ENCODE results near the gene MAPK8. TPM values are rescaled to one million over a fixed set of nuclear protein-coding genes. Genes with fewer than 3 reads are reported as not detected.

Gene MAPK8
- total and polyA plus RNA-seq, 9 of the 15 experiments (the other 6 are each of a cell fraction or from before 2014, with no cell fraction given), result 6.4 to 159 (median 71.0) TPM

GRCh38 chr10:48447356-48448215, 141.1 kb downstream of the MAPK8 start (continued):
- TF ChIP-seq, protein P1, sequence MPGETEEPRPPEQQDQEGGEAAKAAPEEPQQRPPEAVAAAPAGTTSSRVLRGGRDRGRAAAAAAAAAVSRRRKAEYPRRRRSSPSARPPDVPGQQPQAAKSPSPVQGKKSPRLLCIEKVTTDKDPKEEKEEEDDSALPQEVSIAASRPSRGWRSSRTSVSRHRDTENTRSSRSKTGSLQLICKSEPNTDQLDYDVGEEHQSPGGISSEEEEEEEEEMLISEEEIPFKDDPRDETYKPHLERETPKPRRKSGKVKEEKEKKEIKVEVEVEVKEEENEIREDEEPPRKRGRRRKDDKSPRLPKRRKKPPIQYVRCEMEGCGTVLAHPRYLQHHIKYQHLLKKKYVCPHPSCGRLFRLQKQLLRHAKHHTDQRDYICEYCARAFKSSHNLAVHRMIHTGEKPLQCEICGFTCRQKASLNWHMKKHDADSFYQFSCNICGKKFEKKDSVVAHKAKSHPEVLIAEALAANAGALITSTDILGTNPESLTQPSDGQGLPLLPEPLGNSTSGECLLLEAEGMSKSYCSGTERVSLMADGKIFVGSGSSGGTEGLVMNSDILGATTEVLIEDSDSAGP (CRISPR knock-in tag; IDR thresholded peaks at IDR 0.05), result no peak
- no peak for TF ChIP-seq ZNF282 (CRISPR knock-in tag; IDR thresholded peaks at IDR 0.05)

DNA sequence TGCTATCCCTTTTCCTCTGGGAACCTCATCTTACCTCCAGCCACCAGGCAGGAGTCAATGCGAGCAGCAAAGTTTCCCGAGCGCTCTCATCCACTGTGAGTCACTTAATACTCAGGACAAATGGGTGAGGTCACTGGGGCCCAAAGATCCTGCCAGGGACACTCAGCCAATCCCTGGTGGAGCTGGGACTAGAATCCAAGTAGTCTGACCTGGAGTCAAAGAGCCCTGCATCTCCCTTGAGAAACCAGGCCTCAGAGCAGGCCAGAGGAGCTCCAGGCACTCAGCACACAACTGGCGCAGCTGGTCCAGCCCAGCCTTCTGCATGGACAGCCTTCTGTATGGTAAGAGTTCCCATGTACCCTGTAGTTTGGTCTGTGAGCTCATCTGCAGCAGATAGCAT, 142.3 kb downstream of the MAPK8 start:
- Histone ChIP-seq H3K36me3 (ENCODE audit: control insufficient read depth, insufficient read depth, low read length) (peaks cover 93% of the 10 kb centered on the region; the same call in 2 of the 3 replicates), H3K4me1 (replicated peaks in 1 of 2; ENCODE audit: control insufficient read depth in 2 of 2, insufficient read depth in 2 of 2, low read length in 2 of 2) (peaks cover 0 to 32% of the 10 kb centered on the region in 2 experiments; a peak in 4 of 5 replicates), H3K4me3 (no peak overlapping the region), H3K27ac (ENCODE audit: extremely low read depth, low read depth, low read length) (no peak overlapping the region), H2AFZ (ENCODE audit: low read depth, low read length) (no peak overlapping the region), H3K9me3 (replicated peaks; ENCODE audit: control insufficient read depth, insufficient read depth, low read depth, low read length) (no peaks in the 10 kb centered on the region), H3K79me2 (ENCODE audit: control insufficient read depth, insufficient read depth, low read length) (no peaks in the 10 kb centered on the region), H3K9ac (ENCODE audit: insufficient read depth in 1 of 2, low read depth in 2 of 2, low read length in 2 of 2) (peak overlapping the region in 1 of 2 experiments; percentile 24; a peak in 1 of 4 replicates), H3K4me2 (ENCODE audit: insufficient read depth, low read length) (no peak overlapping the region), H3K27me3 (ENCODE audit: control insufficient read depth in 2 of 2, insufficient read depth in 2 of 2, low read length in 2 of 2) (no peaks in the 10 kb centered on the region), H4K20me1 (replicated peaks; ENCODE audit: control insufficient read depth, insufficient read depth, low read length) (no peaks in the 10 kb centered on the region), H3K9me1 (ENCODE audit: control insufficient read depth, insufficient read depth, low read length) (no peaks in the 10 kb centered on the region)
- TF ChIP-seq IFI16 (CRISPR knock-in tag; IDR thresholded peaks at IDR 0.05), result no peak
- TF ChIP-seq BRCA1 (IDR thresholded peaks at IDR 0.05), result no peak
- TF ChIP-seq BRCA1 (CRISPR knock-in tag; IDR thresholded peaks at IDR 0.05), result no peak
- TF ChIP-seq ZNF23 (CRISPR knock-in tag; IDR thresholded peaks at IDR 0.05), result no peak
- no peak for TF ChIP-seq NCOA4 (IDR thresholded peaks at IDR 0.05; ENCODE audit: partially characterized antibody)
- TF ChIP-seq CCNT2 (IDR thresholded peaks at IDR 0.05; ENCODE audit: borderline replicate concordance, extremely low read depth, insufficient read length, low read depth, low read length), result no peak
- no peak for TF ChIP-seq PYGO2 (tag; IDR thresholded peaks at IDR 0.05)
- TF ChIP-seq ZNF12 (CRISPR knock-in tag; IDR thresholded peaks at IDR 0.05), result no peak
- TF ChIP-seq POLR2A (conservative IDR thresholded peaks at IDR 0.05), result no peak
- TF ChIP-seq MECOM (CRISPR knock-in tag; IDR thresholded peaks at IDR 0.05), result no peak
- no peak for TF ChIP-seq DDX20 (tag; IDR thresholded peaks at IDR 0.05; ENCODE audit: low read depth)
- no peak for TF ChIP-seq PATZ1 (CRISPR knock-in tag; IDR thresholded peaks at IDR 0.05; ENCODE audit: borderline replicate concordance)
- ATAC-seq (no peak), FAIRE-seq (no peak), DNase-seq (ENCODE audit: extremely low read depth in 1 of 4, low spot score in 3 of 4) (peak in 1 of 4 experiments; percentile 11)
- ChIA-PET CTCF (ENCODE audit: low intra/inter-chr PET ratio) (interaction anchor here (1.3 kb wide), 1 partner anchor 58 kb away, joined by 4 read pairs; no protein-coding TSS in a partner anchor), POLR2A (interaction anchor here (0.8 to 0.9 kb wide), 2 partner anchors 21 to 32 kb away, joined by 3 read pairs; no protein-coding TSS in a partner anchor)
- BruUV-seq (replicated peaks), result no TSS peak
- intact Hi-C loops (cut with micrococcal nuclease), result no loop called here
- in situ Hi-C loops (cut with MboI), result loop anchor here (5.0 kb wide), 1 partner anchor 54 kb away; no protein-coding TSS in a partner anchor
- WGBS (ENCODE audit: insufficient coverage, low coverage, missing lambda C conversion rate), result 91% methylated on average over 4 of the region's 4 CpGs

Measured in K562 (cell line).